A673 (cell line): ENCODE results near the gene SLC2A14. TPM values are rescaled to one million over a fixed set of nuclear protein-coding genes. Genes with fewer than 3 reads are reported as not detected.
A peak's percentile ranks its signal among the peaks of the same experiment; 100 is the strongest.

Source experiments
- BruUV-seq: library from RNA; stranded (reverse); fragments of 400-500 nt; replicated peaks from 2 replicates; lab custom pipeline; 2021; lab: Mats Ljungman, UMichigan
- CTCF ChIA-PET: fragments of 300-600 bp; sonication (Branson Sonifier 250); formaldehyde crosslinking; loops from one replicate; lab custom pipeline; 2022; ENCODE audit warnings: antibody characterized with exemption; lab: Charles Lee
- POLR2A ChIA-PET: fragments of 300-600 bp; sonication (Branson Sonifier 250); formaldehyde crosslinking; loops from one replicate; lab custom pipeline; 2022; ENCODE audit warnings: antibody characterized with exemption; ENCODE audit not compliant: low non-redundant PET; lab: Charles Lee
- DNase-seq: peaks from one replicate; pipeline ENCODE4 v3.0.0-alpha.2; 2015; ENCODE audit warnings: low spot score
- H3K27ac ChIP-seq: fragments of 200-600 bp; sonication (generic); 2 replicates; pipeline ENCODE4 v1.5.1; 2016; ENCODE audit warnings: mixed run types, low read depth, mild to moderate bottlenecking, mixed read lengths, antibody characterized with exemption, low read length; ENCODE audit not compliant: poor library complexity, severe bottlenecking
- H3K27me3 ChIP-seq: fragments of 200-600 bp; sonication (generic); replicated peaks from 2 replicates; pipeline ENCODE4 v1.6.1; 2017; ENCODE audit warnings: mixed run types, low read depth, mild to moderate bottlenecking, mixed read lengths, antibody characterized with exemption, low read length; ENCODE audit not compliant: insufficient read depth, poor library complexity
- H3K36me3 ChIP-seq: fragments of 200-600 bp; sonication (generic); 2 replicates; pipeline ENCODE4 v1.6.1; 2016; ENCODE audit warnings: mixed run types, mild to moderate bottlenecking, mixed read lengths, antibody characterized with exemption, low read length; ENCODE audit not compliant: insufficient read depth, poor library complexity, severe bottlenecking
- H3K4me1 ChIP-seq: fragments of 200-600 bp; sonication (generic); 2 replicates; pipeline ENCODE4 v1.6.1; 2017; ENCODE audit warnings: mixed run types, mild to moderate bottlenecking, mixed read lengths, antibody characterized with exemption, low read length; ENCODE audit not compliant: insufficient read depth, poor library complexity, severe bottlenecking
- H3K4me3 ChIP-seq: fragments of 200-600 bp; sonication (generic); 2 replicates; pipeline ENCODE4 v1.5.1; 2016; ENCODE audit warnings: low read depth, mixed run types, mild to moderate bottlenecking, mixed read lengths, low read length; ENCODE audit not compliant: poor library complexity, severe bottlenecking
- H3K9me3 ChIP-seq: fragments of 200-600 bp; sonication (generic); 2 replicates; pipeline ENCODE4 v1.6.1; 2016; ENCODE audit warnings: mixed run types, low read depth, mild to moderate bottlenecking, mixed read lengths, antibody characterized with exemption, low read length; ENCODE audit not compliant: poor library complexity, severe bottlenecking
- EZH2 ChIP-seq: fragments of 200-600 bp; sonication (generic); IDR thresholded peaks from 2 replicates; pipeline ENCODE4 v1.6.1; 2017; ENCODE audit warnings: borderline replicate concordance, low read depth, mild to moderate bottlenecking, mixed read lengths, antibody characterized with exemption, low read length; ENCODE audit not compliant: poor library complexity, severe bottlenecking
- intact Hi-C: fragments of 100-400 bp; cut with micrococcal nuclease; formaldehyde crosslinking; loops from one replicate; pipeline ENCODE4 v1.10.0; 2022; ENCODE audit not compliant: unreplicated experiment
- total RNA-seq: library from RNA; stranded (reverse); gene quantifications from 2 replicates; pipeline ENCODE4 v1.2.3, GENCODE V29; 2021
- TF ChIP-seq, protein P1 (sequence below): fragments of 300-800, 200-600 bp; sonication (generic); conservative IDR thresholded peaks from 2 replicates; pipeline ENCODE4 v1.5.1; 2017; ENCODE audit warnings: low read depth, mild to moderate bottlenecking, antibody characterized with exemption, low read length, moderate library complexity, mixed read lengths

SLC2A14 gene
- total RNA-seq, 1 experiment from 2014 or later, result 0.09 TPM

DNA sequence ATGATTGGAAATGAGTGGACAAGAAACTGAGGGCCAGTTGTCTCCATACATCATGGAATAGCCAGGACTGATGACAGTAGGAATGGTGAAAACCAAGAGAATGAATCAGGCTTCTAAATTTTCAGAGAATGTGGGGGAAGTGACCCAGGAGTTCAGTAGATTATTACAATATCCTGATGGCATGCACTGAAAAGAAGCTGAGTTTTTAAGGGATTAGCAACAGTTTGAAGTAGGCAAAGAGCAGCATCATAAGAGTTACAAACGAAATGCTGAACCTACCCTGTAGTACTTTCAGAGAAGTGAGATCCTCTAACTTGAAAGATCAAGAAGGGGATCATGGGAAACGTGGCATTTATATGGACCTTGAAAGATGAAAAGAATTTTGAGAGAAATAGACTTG is 13.2 kb downstream of the SLC2A14 start:
- Histone ChIP-seq H3K27me3 (no peaks in the 10 kb centered on the region), H3K27ac (no peak overlapping the region), H3K9me3 (no peaks in the 10 kb centered on the region), H3K4me1 (peaks cover 18% of the 10 kb centered on the region), H3K4me3 (no peak overlapping the region), H3K36me3 (no peaks in the 10 kb centered on the region)
- no peak for TF ChIP-seq EZH2
- TF ChIP-seq, protein P1, sequence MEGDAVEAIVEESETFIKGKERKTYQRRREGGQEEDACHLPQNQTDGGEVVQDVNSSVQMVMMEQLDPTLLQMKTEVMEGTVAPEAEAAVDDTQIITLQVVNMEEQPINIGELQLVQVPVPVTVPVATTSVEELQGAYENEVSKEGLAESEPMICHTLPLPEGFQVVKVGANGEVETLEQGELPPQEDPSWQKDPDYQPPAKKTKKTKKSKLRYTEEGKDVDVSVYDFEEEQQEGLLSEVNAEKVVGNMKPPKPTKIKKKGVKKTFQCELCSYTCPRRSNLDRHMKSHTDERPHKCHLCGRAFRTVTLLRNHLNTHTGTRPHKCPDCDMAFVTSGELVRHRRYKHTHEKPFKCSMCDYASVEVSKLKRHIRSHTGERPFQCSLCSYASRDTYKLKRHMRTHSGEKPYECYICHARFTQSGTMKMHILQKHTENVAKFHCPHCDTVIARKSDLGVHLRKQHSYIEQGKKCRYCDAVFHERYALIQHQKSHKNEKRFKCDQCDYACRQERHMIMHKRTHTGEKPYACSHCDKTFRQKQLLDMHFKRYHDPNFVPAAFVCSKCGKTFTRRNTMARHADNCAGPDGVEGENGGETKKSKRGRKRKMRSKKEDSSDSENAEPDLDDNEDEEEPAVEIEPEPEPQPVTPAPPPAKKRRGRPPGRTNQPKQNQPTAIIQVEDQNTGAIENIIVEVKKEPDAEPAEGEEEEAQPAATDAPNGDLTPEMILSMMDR, result no peak
- DNase-seq, result no peak
- intact Hi-C loops, result no loop called here
- ChIA-PET POLR2A (no interaction called here), CTCF (interaction anchor here (0.5 to 2.6 kb wide), 6 partner anchors 20 to 218 kb away, joined by 3 to 12 read pairs (median 5); no protein-coding TSS in a partner anchor)
- no TSS peak for BruUV-seq

DNA sequence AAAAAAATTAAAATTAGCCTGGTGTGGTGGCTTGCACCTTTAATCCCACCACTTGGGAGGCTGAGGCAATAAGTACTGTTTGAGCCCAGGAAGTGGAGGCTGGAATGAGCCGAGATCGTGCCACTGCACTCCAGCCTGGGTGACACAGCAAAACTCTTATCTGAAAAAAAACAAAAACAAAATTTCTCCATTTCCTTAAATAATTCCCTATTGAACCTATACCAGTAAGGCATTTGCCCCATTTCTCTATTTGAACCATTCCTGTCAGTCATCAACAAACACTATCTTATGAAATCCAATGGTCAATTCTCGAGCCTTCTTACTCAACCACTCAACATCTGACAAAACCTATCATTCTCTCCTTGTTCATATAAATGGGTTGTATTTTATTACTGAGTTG is 14.7 kb downstream of the SLC2A14 start:
- TF ChIP-seq, protein P1, result no peak
- TF ChIP-seq EZH2, result no peak
- H3K4me3 ChIP-seq, result no peak overlapping the region
- H3K9me3 ChIP-seq, result no peaks in the 10 kb centered on the region
- ChIA-PET CTCF (interaction anchor here (0.7 kb wide), 1 partner anchor 76 kb away, joined by 3 read pairs; no protein-coding TSS in a partner anchor), POLR2A (no interaction called here)
- no peaks in the 10 kb centered on the region for H3K27me3 ChIP-seq
- intact Hi-C loops, result no loop called here
- peaks cover 18% of the 10 kb centered on the region for H3K4me1 ChIP-seq
- H3K27ac ChIP-seq, result no peak overlapping the region
- no TSS peak for BruUV-seq
- no peak for DNase-seq
- no peaks in the 10 kb centered on the region for H3K36me3 ChIP-seq

DNA sequence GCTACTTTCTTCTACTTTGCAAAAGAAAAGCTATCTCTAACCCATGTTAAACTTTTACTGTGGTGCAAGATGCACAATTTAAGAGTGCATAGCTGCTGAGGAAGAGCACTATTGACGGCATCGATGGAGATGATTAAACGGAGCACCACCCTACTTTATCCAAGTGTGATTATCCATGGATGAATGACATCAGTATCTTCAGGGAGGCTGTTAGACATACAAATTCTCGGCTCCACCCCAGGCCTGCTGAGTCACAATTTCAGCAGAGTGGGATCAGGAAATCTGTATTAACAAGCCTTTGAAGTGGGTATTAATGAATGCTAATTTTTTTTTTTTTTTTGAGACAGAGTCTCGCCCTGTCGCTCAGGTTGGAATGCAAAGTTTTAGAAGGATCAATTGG is 16.2 kb downstream of the SLC2A14 start:
- TF ChIP-seq, protein P1, result no peak
- TF ChIP-seq EZH2, result no peak
- intact Hi-C loops, result no loop called here
- DNase-seq, result peak; percentile 43
- peaks cover 18% of the 10 kb centered on the region for H3K4me1 ChIP-seq
- no peak overlapping the region for H3K4me3 ChIP-seq
- H3K36me3 ChIP-seq, result no peaks in the 10 kb centered on the region
- H3K9me3 ChIP-seq, result no peaks in the 10 kb centered on the region
- no peak overlapping the region for H3K27ac ChIP-seq
- H3K27me3 ChIP-seq, result peaks cover 6% of the 10 kb centered on the region
- ChIA-PET CTCF (no interaction called here), POLR2A (no interaction called here)
- no TSS peak for BruUV-seq
